ENCODE measurements around the gene ODAPH.
"Not testable (repeated sequence)": the region's sequence is repeated elsewhere in the genome, so short reads cannot be mapped to it uniquely, and the experiment has no call there.

The ODAPH gene

GRCh38 chr4:75555294-75556164, at the start of gene ODAPH:
TSS of gene ODAPH (plus strand) at chr4:75556066. CDS start at chr4:75556083, 17 bp downstream.
- peak; percentile 60 for DNase-seq (ENCODE audit: low spot score)

GRCh38 chr4:75509592-75509991, 46.3 kb upstream of the ODAPH start:
- DNase-seq (ENCODE audit: low spot score) = not testable (repeated sequence)

- DNase-seq (ENCODE audit: low spot score) = no peak
Observed at GRCh38 chr4:75511841-75512240, 44.0 kb upstream of the ODAPH start.

GRCh38 chr4:75512386-75513211, 43.3 kb upstream of the ODAPH start:
- peak; percentile 86 for DNase-seq (ENCODE audit: low spot score)

GRCh38 chr4:75513526-75514130, 42.2 kb upstream of the ODAPH start:
- DNase-seq (ENCODE audit: low spot score) = peak; percentile 26

- DNase-seq (ENCODE audit: low spot score) = peak; percentile 97
Observed at GRCh38 chr4:75514131-75514948, 41.5 kb upstream of the ODAPH start, which contains the start of the genes RCHY1 and THAP6. TSS of gene RCHY1 (minus strand) at chr4:75514403. CDS start at chr4:75514286, 117 bp downstream. TSS of gene THAP6 (plus strand) at chr4:75514473. CDS start at chr4:75515453, 980 bp downstream.

- peak; percentile 37 for DNase-seq (ENCODE audit: low spot score)
Observed at GRCh38 chr4:75514949-75515612, 40.8 kb upstream of the ODAPH start.

- DNase-seq (ENCODE audit: low spot score) = no peak
Observed at GRCh38 chr4:75516144-75516543, 39.7 kb upstream of the ODAPH start.

GRCh38 chr4:75519452-75519851, 36.4 kb upstream of the ODAPH start:
- DNase-seq (ENCODE audit: low spot score) = not testable (repeated sequence)

GRCh38 chr4:75525086-75525485, 30.8 kb upstream of the ODAPH start:
- no peak for DNase-seq (ENCODE audit: low spot score)

GRCh38 chr4:75525910-75526309, 30.0 kb upstream of the ODAPH start:
- no peak for DNase-seq (ENCODE audit: low spot score)

- no peak for DNase-seq (ENCODE audit: low spot score)
Observed at GRCh38 chr4:75527482-75527881, 28.4 kb upstream of the ODAPH start.

- DNase-seq (ENCODE audit: low spot score) = no peak
Observed at GRCh38 chr4:75530556-75531322, 25.1 kb upstream of the ODAPH start.

GRCh38 chr4:75531536-75532143, 24.2 kb upstream of the ODAPH start:
- not testable (repeated sequence) for DNase-seq (ENCODE audit: low spot score)

- DNase-seq (ENCODE audit: low spot score) = not testable (repeated sequence)
Observed at GRCh38 chr4:75533339-75533887, 22.5 kb upstream of the ODAPH start.

GRCh38 chr4:75533926-75534325, 21.9 kb upstream of the ODAPH start:
- DNase-seq (ENCODE audit: low spot score) = not testable (repeated sequence)

- DNase-seq (ENCODE audit: low spot score) = not testable (repeated sequence)
Observed at GRCh38 chr4:75537308-75537707, 18.6 kb upstream of the ODAPH start.

GRCh38 chr4:75542824-75543223, 13.0 kb upstream of the ODAPH start:
- peak; percentile 69 for DNase-seq (ENCODE audit: low spot score)

- not testable (repeated sequence) for DNase-seq (ENCODE audit: low spot score)
Observed at GRCh38 chr4:75544220-75544619, 11.6 kb upstream of the ODAPH start.

All from RKO (cell line).